ENCODE data around the gene ARRDC2. TPM values are rescaled to one million over a fixed set of nuclear protein-coding genes. Genes with fewer than 3 reads are reported as not detected.

Gene ARRDC2
- total and polyA plus RNA-seq, 4 donors, result 2.7 to 32.3 (median 6.5) TPM

GRCh38 chr19:18013210-18014111 lies 5.5 kb downstream of the ARRDC2 start:
- Histone ChIP-seq H3K4me1 (ENCODE audit: control insufficient read depth in 4 of 4, insufficient read depth in 4 of 4, low read length in 3 of 4) (peaks cover 0 to 38% (median 22%) of the 10 kb centered on the region in 4 donors), H3K4me3 (ENCODE audit: low read depth in 1 of 3, low read length in 3 of 3) (no peak overlapping the region)

More at GRCh38 chr19:18013210-18014111, 5.5 kb downstream of the ARRDC2 start:
- TF ChIP-seq JUND (IDR thresholded peaks at IDR 0.05) (peak; percentile 92 to 95), ATF3 (IDR thresholded peaks at IDR 0.05) (peak; percentile 78), NR2F2 (IDR thresholded peaks at IDR 0.05) (peak; percentile 47), HNF4A (conservative IDR thresholded peaks at IDR 0.05) (peak; percentile 58 to 60), SP1 (IDR thresholded peaks at IDR 0.05) (peak; percentile 58), RXRA (IDR thresholded peaks at IDR 0.05) (peak; percentile 80 to 81), CTCF (IDR thresholded peaks at IDR 0.05; ENCODE audit: low read depth, low read length, missing input control) (no peak), RAD21 (IDR thresholded peaks at IDR 0.05) (peak; percentile 5 to 17), REST (IDR thresholded peaks at IDR 0.05) (no peak)
- H3K27me3 ChIP-seq (ENCODE audit: control insufficient read depth in 4 of 4, insufficient read depth in 4 of 4, low read length in 3 of 4), result no peaks in the 10 kb centered on the region
- peak overlapping the region; percentile 58 to 89 for H3K9ac ChIP-seq (ENCODE audit: low read depth in 1 of 2, low read length in 2 of 2)
- H3K36me3 ChIP-seq (ENCODE audit: control insufficient read depth in 4 of 4, insufficient read depth in 3 of 4, low read depth in 1 of 4, low read length in 3 of 4), result peaks cover 4 to 12% (median 6%) of the 10 kb centered on the region in 4 donors
- H3K9me3 ChIP-seq (ENCODE audit: control insufficient read depth in 4 of 4, low read length in 3 of 4), result no peaks in the 10 kb centered on the region
- DNase-seq (ENCODE audit: low spot score), result peak; percentile 62
- H3K27ac ChIP-seq (ENCODE audit: low read depth in 1 of 2, low read length in 2 of 2), result peak overlapping the region; percentile 74 to 81
- 41% methylated on average over 17 of the region's 17 CpGs for WGBS
